ENCODE data around the gene CERK. TPM values are rescaled to one million over a fixed set of nuclear protein-coding genes. Genes with fewer than 3 reads are reported as not detected.

CERK gene
- total and polyA plus RNA-seq, 4 donors, result 7.9 to 24.3 (median 10.2) TPM

DNA sequence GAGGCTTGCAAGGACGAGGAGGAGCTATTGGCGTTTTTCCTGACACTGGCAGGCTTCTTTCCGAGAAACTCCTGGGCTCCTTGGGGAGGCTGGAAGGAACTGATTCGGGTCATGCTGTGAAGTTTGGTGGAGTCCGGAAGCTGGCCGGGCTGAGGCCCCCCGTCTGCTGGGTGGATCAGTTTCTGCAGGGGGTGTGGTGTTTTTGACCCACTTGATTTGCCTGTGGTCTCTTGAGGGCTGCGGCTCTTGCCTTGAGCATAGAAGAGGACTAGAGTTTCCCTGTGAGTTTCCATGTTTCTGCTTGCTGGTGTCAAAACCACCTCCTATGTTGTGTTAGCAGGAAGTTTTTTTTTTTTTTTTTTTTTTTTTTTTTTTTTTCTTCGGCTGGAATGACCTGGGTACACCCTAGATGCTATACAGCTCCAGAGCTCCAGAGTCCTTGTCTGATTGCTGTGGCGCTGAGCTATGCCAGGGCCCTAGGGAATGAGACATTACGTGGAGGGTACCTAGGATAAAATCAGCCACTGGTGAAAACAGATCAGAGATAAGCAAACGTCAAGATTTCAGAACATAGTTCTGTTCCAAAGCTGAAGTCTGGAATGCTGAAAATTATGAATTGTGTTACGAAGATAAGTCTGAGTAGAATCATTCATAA, 25.1 kb upstream of the CERK start:
- TF ChIP-seq YY1 (IDR thresholded peaks at IDR 0.05), result no peak
- no peak for TF ChIP-seq HNF4A (conservative IDR thresholded peaks at IDR 0.05)
- no peak for TF ChIP-seq FOXA1 (IDR thresholded peaks at IDR 0.05)
- Histone ChIP-seq H3K4me1 (ENCODE audit: control insufficient read depth in 4 of 4, insufficient read depth in 4 of 4, low read length in 3 of 4) (peaks cover 2 to 42% (median 29%) of the 10 kb centered on the region in 4 donors), H3K9me3 (ENCODE audit: control insufficient read depth in 4 of 4, low read length in 3 of 4) (no peaks in the 10 kb centered on the region)

DNA sequence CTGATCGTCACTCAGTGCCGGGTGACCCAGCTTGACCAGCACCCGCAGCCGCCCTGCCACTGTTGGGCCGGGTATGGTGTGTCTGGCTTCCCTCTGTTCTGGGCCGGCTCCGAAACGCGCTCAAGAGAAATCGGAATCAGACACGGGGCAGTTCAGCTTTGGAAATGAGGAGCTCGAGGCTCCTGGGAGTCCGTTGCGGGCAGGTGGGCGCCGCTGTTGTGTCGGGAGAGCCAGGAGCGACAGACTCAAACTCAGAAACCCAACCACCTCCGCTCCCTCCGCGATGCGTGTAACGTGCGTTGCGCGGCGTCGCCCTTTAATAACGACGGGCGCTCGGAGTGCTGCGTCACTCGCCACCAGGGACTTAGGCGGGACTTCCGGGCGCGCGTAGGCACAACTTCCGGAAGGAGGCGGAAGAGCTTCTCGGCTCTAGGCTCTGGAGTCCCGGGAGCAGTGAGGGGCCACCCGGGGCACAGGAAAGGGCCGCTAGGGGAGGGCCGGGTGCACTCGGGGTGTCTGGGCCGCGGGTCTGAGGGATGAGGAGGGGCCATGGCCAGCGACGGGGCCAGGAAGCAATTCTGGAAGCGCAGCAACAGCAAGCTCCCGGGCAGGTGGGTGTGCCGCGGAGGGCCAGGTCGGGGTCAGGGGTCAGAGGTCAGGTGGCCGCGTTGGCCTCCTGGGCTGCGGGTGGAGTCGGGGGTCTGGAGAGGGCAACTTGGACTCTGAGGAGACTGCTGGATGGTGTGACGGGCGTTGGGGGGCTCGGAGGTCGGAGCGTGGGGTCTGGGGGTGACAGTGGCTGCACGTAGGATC, 24.4 kb upstream of the CERK start, which contains the start of gene TBC1D22A:
TSS of gene TBC1D22A (plus strand) at position 413 of the 813 bp plus-strand sequence. CDS start at position 550, 137 bp downstream.
- Histone ChIP-seq H3K36me3 (ENCODE audit: control insufficient read depth in 4 of 4, insufficient read depth in 3 of 4, low read depth in 1 of 4, low read length in 3 of 4) (no peaks in the 10 kb centered on the region), H3K9ac (ENCODE audit: low read depth in 1 of 2, low read length in 2 of 2) (peak within 1 kb of the TSS; percentile 90 to 96), H3K4me3 (ENCODE audit: low read depth in 1 of 3, low read length in 3 of 3) (peak within 1 kb of the TSS; percentile 74 to 95 (median 80)), H3K9me3 (ENCODE audit: control insufficient read depth in 4 of 4, low read length in 3 of 4) (no peaks in the 10 kb centered on the region), H3K4me1 (ENCODE audit: control insufficient read depth in 4 of 4, insufficient read depth in 4 of 4, low read length in 3 of 4) (peaks cover 2 to 45% (median 30%) of the 10 kb centered on the region in 4 donors), H3K27me3 (ENCODE audit: control insufficient read depth in 4 of 4, insufficient read depth in 4 of 4, low read length in 3 of 4) (no peaks in the 10 kb centered on the region), H3K27ac (ENCODE audit: low read depth in 1 of 2, low read length in 2 of 2) (peak within 1 kb of the TSS; percentile 98 to 99)
- peak; percentile 96 for DNase-seq (ENCODE audit: low spot score)
- TF ChIP-seq FOXA2 (IDR thresholded peaks at IDR 0.05) (no peak), TAF1 (conservative IDR thresholded peaks at IDR 0.05) (peak; percentile 93), FOXA1 (IDR thresholded peaks at IDR 0.05) (no peak), YY1 (IDR thresholded peaks at IDR 0.05) (peak; percentile 71), NR2F2 (IDR thresholded peaks at IDR 0.05) (peak; percentile 98), RXRA (IDR thresholded peaks at IDR 0.05) (peak; percentile 57 to 61), JUND (IDR thresholded peaks at IDR 0.05) (no peak), SP1 (IDR thresholded peaks at IDR 0.05) (peak; percentile 70), GABPA (IDR thresholded peaks at IDR 0.05 in 1 of 2, conservative IDR thresholded peaks at IDR 0.05 in 1 of 2) (peak; percentile 95 to 99), RAD21 (IDR thresholded peaks at IDR 0.05) (peak in 1 of 2 donors; percentile 48), EGR1 (IDR thresholded peaks at IDR 0.05; ENCODE audit: low read depth in 2 of 2) (peak in 1 of 2 donors; percentile 50), HNF4A (conservative IDR thresholded peaks at IDR 0.05) (peak in 1 of 2 donors; percentile 25)
- TF ChIP-seq, protein P1, sequence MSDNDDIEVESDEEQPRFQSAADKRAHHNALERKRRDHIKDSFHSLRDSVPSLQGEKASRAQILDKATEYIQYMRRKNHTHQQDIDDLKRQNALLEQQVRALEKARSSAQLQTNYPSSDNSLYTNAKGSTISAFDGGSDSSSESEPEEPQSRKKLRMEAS (IDR thresholded peaks at IDR 0.05), result peak; percentile 90
- TF ChIP-seq, protein P2, sequence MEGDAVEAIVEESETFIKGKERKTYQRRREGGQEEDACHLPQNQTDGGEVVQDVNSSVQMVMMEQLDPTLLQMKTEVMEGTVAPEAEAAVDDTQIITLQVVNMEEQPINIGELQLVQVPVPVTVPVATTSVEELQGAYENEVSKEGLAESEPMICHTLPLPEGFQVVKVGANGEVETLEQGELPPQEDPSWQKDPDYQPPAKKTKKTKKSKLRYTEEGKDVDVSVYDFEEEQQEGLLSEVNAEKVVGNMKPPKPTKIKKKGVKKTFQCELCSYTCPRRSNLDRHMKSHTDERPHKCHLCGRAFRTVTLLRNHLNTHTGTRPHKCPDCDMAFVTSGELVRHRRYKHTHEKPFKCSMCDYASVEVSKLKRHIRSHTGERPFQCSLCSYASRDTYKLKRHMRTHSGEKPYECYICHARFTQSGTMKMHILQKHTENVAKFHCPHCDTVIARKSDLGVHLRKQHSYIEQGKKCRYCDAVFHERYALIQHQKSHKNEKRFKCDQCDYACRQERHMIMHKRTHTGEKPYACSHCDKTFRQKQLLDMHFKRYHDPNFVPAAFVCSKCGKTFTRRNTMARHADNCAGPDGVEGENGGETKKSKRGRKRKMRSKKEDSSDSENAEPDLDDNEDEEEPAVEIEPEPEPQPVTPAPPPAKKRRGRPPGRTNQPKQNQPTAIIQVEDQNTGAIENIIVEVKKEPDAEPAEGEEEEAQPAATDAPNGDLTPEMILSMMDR (IDR thresholded peaks at IDR 0.05; ENCODE audit: low read depth, low read length, missing input control), result peak; percentile 19
- TF ChIP-seq, protein P3, sequence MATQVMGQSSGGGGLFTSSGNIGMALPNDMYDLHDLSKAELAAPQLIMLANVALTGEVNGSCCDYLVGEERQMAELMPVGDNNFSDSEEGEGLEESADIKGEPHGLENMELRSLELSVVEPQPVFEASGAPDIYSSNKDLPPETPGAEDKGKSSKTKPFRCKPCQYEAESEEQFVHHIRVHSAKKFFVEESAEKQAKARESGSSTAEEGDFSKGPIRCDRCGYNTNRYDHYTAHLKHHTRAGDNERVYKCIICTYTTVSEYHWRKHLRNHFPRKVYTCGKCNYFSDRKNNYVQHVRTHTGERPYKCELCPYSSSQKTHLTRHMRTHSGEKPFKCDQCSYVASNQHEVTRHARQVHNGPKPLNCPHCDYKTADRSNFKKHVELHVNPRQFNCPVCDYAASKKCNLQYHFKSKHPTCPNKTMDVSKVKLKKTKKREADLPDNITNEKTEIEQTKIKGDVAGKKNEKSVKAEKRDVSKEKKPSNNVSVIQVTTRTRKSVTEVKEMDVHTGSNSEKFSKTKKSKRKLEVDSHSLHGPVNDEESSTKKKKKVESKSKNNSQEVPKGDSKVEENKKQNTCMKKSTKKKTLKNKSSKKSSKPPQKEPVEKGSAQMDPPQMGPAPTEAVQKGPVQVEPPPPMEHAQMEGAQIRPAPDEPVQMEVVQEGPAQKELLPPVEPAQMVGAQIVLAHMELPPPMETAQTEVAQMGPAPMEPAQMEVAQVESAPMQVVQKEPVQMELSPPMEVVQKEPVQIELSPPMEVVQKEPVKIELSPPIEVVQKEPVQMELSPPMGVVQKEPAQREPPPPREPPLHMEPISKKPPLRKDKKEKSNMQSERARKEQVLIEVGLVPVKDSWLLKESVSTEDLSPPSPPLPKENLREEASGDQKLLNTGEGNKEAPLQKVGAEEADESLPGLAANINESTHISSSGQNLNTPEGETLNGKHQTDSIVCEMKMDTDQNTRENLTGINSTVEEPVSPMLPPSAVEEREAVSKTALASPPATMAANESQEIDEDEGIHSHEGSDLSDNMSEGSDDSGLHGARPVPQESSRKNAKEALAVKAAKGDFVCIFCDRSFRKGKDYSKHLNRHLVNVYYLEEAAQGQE (IDR thresholded peaks at IDR 0.05), result peak; percentile 94
- TF ChIP-seq, protein P4, sequence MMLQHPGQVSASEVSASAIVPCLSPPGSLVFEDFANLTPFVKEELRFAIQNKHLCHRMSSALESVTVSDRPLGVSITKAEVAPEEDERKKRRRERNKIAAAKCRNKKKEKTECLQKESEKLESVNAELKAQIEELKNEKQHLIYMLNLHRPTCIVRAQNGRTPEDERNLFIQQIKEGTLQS (IDR thresholded peaks at IDR 0.05), result peak; percentile 35
- under 1% methylated on average over 66 of the region's 66 CpGs for WGBS

More for the DNA sequence above, 25.1 kb upstream of the CERK start:
- Histone ChIP-seq H3K27me3 (ENCODE audit: control insufficient read depth in 4 of 4, insufficient read depth in 4 of 4, low read length in 3 of 4) (no peaks in the 10 kb centered on the region), H3K4me3 (ENCODE audit: low read depth in 1 of 3, low read length in 3 of 3) (peak overlapping the region; percentile 74 to 95 (median 80)), H3K9ac (ENCODE audit: low read depth in 1 of 2, low read length in 2 of 2) (peak overlapping the region; percentile 47 to 96), H3K36me3 (ENCODE audit: control insufficient read depth in 4 of 4, insufficient read depth in 3 of 4, low read depth in 1 of 4, low read length in 3 of 4) (no peaks in the 10 kb centered on the region), H3K27ac (ENCODE audit: low read depth in 1 of 2, low read length in 2 of 2) (peak overlapping the region; percentile 98 to 99)
- 14% methylated on average over 13 of the region's 13 CpGs for WGBS
- DNase-seq (ENCODE audit: low spot score), result no peak
